Keratinocyte (primary cell): Measurements from ENCODE around the gene RNASEH1. TPM values are rescaled to one million over a fixed set of nuclear protein-coding genes. Genes with fewer than 3 reads are reported as not detected.

Experiments
- DNase-seq: peaks from one replicate; pipeline ENCODE4 v3.0.0-alpha.2; 2011; ENCODE audit warnings: low read depth, missing footprints, low spot score
- FAIRE-seq: peaks from 2 replicates; lab custom pipeline; 2011; peaks lifted over from hg19 to GRCh38; lab: Jason Lieb, UNC
- H2AFZ ChIP-seq: 2 replicates; pipeline ENCODE4 v1.6.0; 2012; ENCODE audit warnings: low read length, control low read depth, inconsistent platforms; ENCODE audit not compliant: control insufficient read depth
- H3K27ac ChIP-seq: 2 replicates; pipeline ENCODE4 v1.5.1; 2011; ENCODE audit warnings: low read length; ENCODE audit not compliant: control insufficient read depth, insufficient read depth
- H3K27me3 ChIP-seq: 3 replicates; pipeline ENCODE4 v1.6.0; 2011; ENCODE audit warnings: low read length; ENCODE audit not compliant: control insufficient read depth, insufficient read depth; ENCODE audit errors: extremely low read depth
- H3K36me3 ChIP-seq, 2 experiments: 2 replicates in 1 of 2; 3 replicates in 1 of 2; pipeline ENCODE4 v1.5.1; 2011; ENCODE audit warnings: low read length in 2 of 2, mild to moderate bottlenecking in 1 of 2; ENCODE audit not compliant: control insufficient read depth in 2 of 2, insufficient read depth in 2 of 2; ENCODE audit errors: extremely low read depth in 1 of 2
- H3K4me1 ChIP-seq: 3 replicates; pipeline ENCODE4 v1.5.1; 2011; ENCODE audit warnings: low read length; ENCODE audit not compliant: control insufficient read depth, insufficient read depth; ENCODE audit errors: extremely low read depth
- H3K4me2 ChIP-seq: 3 replicates; pipeline ENCODE4 v1.6.0; 2011; ENCODE audit warnings: low read depth, low read length; ENCODE audit not compliant: control insufficient read depth, insufficient read depth; ENCODE audit errors: extremely low read depth
- H3K4me3 ChIP-seq, 3 experiments: fragments of 200-600 bp in 1 of 3; sonication (generic) in 1 of 3; 2 replicates in 2 of 3; 3 replicates in 1 of 3; pipeline ENCODE4 v1.5.1; 2011 to 2016; ENCODE audit warnings: low read length in 3 of 3, mild to moderate bottlenecking in 3 of 3, control low read depth in 2 of 3, inconsistent platforms in 1 of 3, low read depth in 1 of 3, mixed read lengths in 1 of 3, mixed run types in 1 of 3, moderate library complexity in 1 of 3; ENCODE audit not compliant: control insufficient read depth in 2 of 3, insufficient read depth in 2 of 3; ENCODE audit errors: extremely low read depth in 1 of 3
- H3K79me2 ChIP-seq: 2 replicates; pipeline ENCODE4 v1.6.0; 2012; ENCODE audit warnings: low read length; ENCODE audit not compliant: control insufficient read depth, insufficient read depth
- H3K9ac ChIP-seq: 3 replicates; pipeline ENCODE4 v1.6.0; 2011; ENCODE audit warnings: low read length; ENCODE audit not compliant: control insufficient read depth, insufficient read depth; ENCODE audit errors: extremely low read depth
- H3K9me1 ChIP-seq: 3 replicates; pipeline ENCODE4 v1.6.0; 2011; ENCODE audit warnings: low read length; ENCODE audit not compliant: control insufficient read depth, insufficient read depth; ENCODE audit errors: extremely low read depth
- H3K9me3 ChIP-seq: 2 replicates; pipeline ENCODE4 v1.5.1; 2012; ENCODE audit warnings: low read depth, low read length; ENCODE audit not compliant: control insufficient read depth
- H4K20me1 ChIP-seq: 3 replicates; pipeline ENCODE4 v1.6.0; 2011; ENCODE audit warnings: low read length; ENCODE audit not compliant: control insufficient read depth, insufficient read depth; ENCODE audit errors: extremely low read depth
- EZH2 ChIP-seq: IDR thresholded peaks from one replicate; pipeline ENCODE4 v1.6.1; 2012; ENCODE audit warnings: inconsistent platforms, mild to moderate bottlenecking, low read length, moderate library complexity
- dilution Hi-C: fragments of 300-500 bp; cut with MboI; formaldehyde crosslinking; loops from one replicate; pipeline ENCODE4 v1.7.0; 2020; ENCODE audit warnings: low sequenced_read_pairs; ENCODE audit not compliant: extremely low pct_ligation_motif_present
- polyA plus RNA-seq, 5 experiments: library from polyadenylated mRNA; depleted of rRNA in 3 of 5; stranded (reverse) in 3 of 5; stranded (forward) in 1 of 5; unstranded in 1 of 5; fragments of >200 nt; gene quantifications; 1 replicate in 1 of 5; 2 replicates in 3 of 5; 3 replicates in 1 of 5; pipeline versions ENCODE4 v1.2.1 to v1.2.3, GENCODE V29; 2011 to 2012; ENCODE audit warnings: missing spikeins in 2 of 5, low read depth in 1 of 5, low replicate concordance in 1 of 5
- TF ChIP-seq, protein P1 (sequence below), 3 experiments: IDR thresholded peaks in 1 of 3; conservative IDR thresholded peaks in 1 of 3; optimal IDR thresholded peaks in 1 of 3; 2 replicates in 2 of 3; 3 replicates in 1 of 3; pipeline versions ENCODE3 to v1.5.1; 2011; ENCODE audit warnings: low read length in 3 of 3, mild to moderate bottlenecking in 3 of 3, moderate library complexity in 2 of 3, control low read depth in 1 of 3, inconsistent platforms in 1 of 3; ENCODE audit not compliant: insufficient read depth in 2 of 3; ENCODE audit errors: extremely low read depth in 1 of 3

RNASEH1 gene
- polyA plus RNA-seq, 1 donor (not counting 4 experiments of a cell fraction or from before 2014, with no cell fraction given), result 15.3 TPM

DNA sequence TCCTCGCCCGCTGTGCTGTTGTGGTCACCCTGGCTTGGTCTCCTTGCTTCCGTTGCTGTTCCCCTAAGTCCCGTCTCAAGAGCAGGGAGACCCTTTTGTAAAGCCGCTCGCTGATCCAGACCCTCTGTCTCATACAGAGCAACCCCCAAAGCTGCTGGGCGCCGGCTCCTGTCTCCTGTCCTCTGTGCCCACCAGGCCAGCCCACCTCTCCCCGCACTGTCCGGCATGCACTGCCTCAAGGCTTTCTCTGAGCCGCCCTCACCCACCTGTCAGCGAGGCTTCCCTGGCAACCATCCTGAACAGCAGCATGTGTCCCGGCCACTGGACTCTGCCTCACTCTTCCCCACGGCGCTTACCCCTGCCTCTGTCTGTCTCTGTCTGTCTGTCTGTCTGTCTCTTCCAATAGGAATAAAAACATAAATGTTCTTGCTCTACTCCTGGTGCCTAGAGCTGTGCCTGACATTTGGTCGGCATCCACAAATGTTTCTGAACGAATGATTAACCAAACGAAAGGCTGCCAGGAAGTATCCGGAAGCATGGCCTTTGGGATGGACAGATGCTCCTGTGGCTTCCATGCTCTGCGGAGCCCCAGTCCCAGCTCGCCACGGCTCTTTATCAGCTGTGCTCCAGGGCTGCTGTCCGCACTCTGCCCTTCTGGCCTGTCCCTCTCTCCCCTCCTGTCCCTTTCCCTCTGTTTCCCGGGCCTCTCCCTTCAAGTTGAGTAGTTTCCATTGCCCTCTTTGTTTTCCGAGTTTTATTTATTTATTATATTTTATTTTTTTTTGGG is 44.6 kb upstream of the RNASEH1 start:
- DNase-seq (no peak), FAIRE-seq (no peak)
- Histone ChIP-seq H2AFZ (no peak overlapping the region), H3K36me3 (no peaks in the 10 kb centered on the region), H3K4me2 (no peak overlapping the region), H3K9ac (no peak overlapping the region), H3K9me3 (no peaks in the 10 kb centered on the region), H3K4me3 (no peak overlapping the region), H3K27ac (no peak overlapping the region), H3K9me1 (no peaks in the 10 kb centered on the region), H4K20me1 (no peaks in the 10 kb centered on the region), H3K4me1 (no peaks in the 10 kb centered on the region), H3K27me3 (no peaks in the 10 kb centered on the region), H3K79me2 (no peaks in the 10 kb centered on the region)
- dilution Hi-C loops, result no loop called here
- TF ChIP-seq, protein P1, sequence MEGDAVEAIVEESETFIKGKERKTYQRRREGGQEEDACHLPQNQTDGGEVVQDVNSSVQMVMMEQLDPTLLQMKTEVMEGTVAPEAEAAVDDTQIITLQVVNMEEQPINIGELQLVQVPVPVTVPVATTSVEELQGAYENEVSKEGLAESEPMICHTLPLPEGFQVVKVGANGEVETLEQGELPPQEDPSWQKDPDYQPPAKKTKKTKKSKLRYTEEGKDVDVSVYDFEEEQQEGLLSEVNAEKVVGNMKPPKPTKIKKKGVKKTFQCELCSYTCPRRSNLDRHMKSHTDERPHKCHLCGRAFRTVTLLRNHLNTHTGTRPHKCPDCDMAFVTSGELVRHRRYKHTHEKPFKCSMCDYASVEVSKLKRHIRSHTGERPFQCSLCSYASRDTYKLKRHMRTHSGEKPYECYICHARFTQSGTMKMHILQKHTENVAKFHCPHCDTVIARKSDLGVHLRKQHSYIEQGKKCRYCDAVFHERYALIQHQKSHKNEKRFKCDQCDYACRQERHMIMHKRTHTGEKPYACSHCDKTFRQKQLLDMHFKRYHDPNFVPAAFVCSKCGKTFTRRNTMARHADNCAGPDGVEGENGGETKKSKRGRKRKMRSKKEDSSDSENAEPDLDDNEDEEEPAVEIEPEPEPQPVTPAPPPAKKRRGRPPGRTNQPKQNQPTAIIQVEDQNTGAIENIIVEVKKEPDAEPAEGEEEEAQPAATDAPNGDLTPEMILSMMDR (optimal IDR thresholded peaks at IDR 0.05 in 1 of 3, IDR thresholded peaks at IDR 0.05 in 1 of 3, conservative IDR thresholded peaks at IDR 0.05 in 1 of 3; ENCODE audit: extremely low read depth in 1 of 3, insufficient read depth in 2 of 3, low read length in 3 of 3), result no peak
- TF ChIP-seq EZH2, result no peak

- Histone ChIP-seq H2AFZ (no peak overlapping the region), H3K9ac (no peak overlapping the region), H3K36me3 (no peaks in the 10 kb centered on the region), H3K4me3 (no peak overlapping the region), H3K27ac (no peak overlapping the region), H3K9me1 (no peaks in the 10 kb centered on the region), H3K27me3 (no peaks in the 10 kb centered on the region), H3K4me2 (no peak overlapping the region), H3K79me2 (no peaks in the 10 kb centered on the region), H3K4me1 (no peaks in the 10 kb centered on the region), H3K9me3 (no peaks in the 10 kb centered on the region), H4K20me1 (no peaks in the 10 kb centered on the region)
- no peak for TF ChIP-seq EZH2
- TF ChIP-seq, protein P1 (optimal IDR thresholded peaks at IDR 0.05 in 1 of 3, IDR thresholded peaks at IDR 0.05 in 1 of 3, conservative IDR thresholded peaks at IDR 0.05 in 1 of 3; ENCODE audit: extremely low read depth in 1 of 3, insufficient read depth in 2 of 3, low read length in 3 of 3), result no peak
- dilution Hi-C loops, result no loop called here
- DNase-seq (no peak), FAIRE-seq (no peak)
Observed at GRCh38 chr2:3601561-3602271, 43.6 kb upstream of the RNASEH1 start.
